Parathyroid adenoma (tissue), 2 donors: ENCODE data around the gene GOLGA2.

Experiments
- H2AFZ ChIP-seq: fragments of 300-600 bp; sonication (generic); one replicate; pipeline ENCODE4 v1.7.0; 2017; ENCODE audit warnings: antibody characterized with exemption, mild to moderate bottlenecking
- H3K27ac ChIP-seq: fragments of 300-600 bp; sonication (generic); one replicate; pipeline ENCODE4 v1.7.0; 2017
- H3K27me3 ChIP-seq: fragments of 300-600 bp; sonication (generic); one replicate; pipeline ENCODE4 v1.7.0; 2017; ENCODE audit warnings: low read length; ENCODE audit not compliant: control insufficient read depth, insufficient read depth
- H3K36me3 ChIP-seq: fragments of 300-600 bp; sonication (generic); one replicate; pipeline ENCODE4 v1.7.0; 2017; ENCODE audit warnings: low read length; ENCODE audit not compliant: control insufficient read depth, insufficient read depth
- H3K4me1 ChIP-seq: fragments of 300-600 bp; sonication (generic); one replicate; pipeline ENCODE4 v1.7.0; 2017; ENCODE audit warnings: control low read depth
- H3K4me2 ChIP-seq: fragments of 300-600 bp; sonication (generic); one replicate; pipeline ENCODE4 v1.7.0; 2017; ENCODE audit warnings: low read length
- H3K4me3 ChIP-seq: fragments of 300-600 bp; sonication (generic); one replicate; pipeline ENCODE4 v1.7.0; 2017; ENCODE audit warnings: low read depth, low read length
- H3K79me2 ChIP-seq: fragments of 300-600 bp; sonication (generic); one replicate; pipeline ENCODE4 v1.7.0; 2017; ENCODE audit warnings: control low read depth
- H3K9ac ChIP-seq: fragments of 300-600 bp; sonication (generic); one replicate; pipeline ENCODE4 v1.7.0; 2017; ENCODE audit warnings: mild to moderate bottlenecking
- H3K9me3 ChIP-seq: fragments of 300-600 bp; sonication (generic); one replicate; pipeline ENCODE4 v1.7.0; 2017; ENCODE audit warnings: low read length; ENCODE audit not compliant: control insufficient read depth
- TF ChIP-seq, protein P1 (sequence below): fragments of 300-600 bp; sonication (generic); IDR thresholded peaks from one replicate; pipeline ENCODE4 v1.7.0; 2017; ENCODE audit warnings: antibody characterized with exemption, mild to moderate bottlenecking
- donor health status: primary hyperparathyroidism.

GOLGA2 gene

DNA sequence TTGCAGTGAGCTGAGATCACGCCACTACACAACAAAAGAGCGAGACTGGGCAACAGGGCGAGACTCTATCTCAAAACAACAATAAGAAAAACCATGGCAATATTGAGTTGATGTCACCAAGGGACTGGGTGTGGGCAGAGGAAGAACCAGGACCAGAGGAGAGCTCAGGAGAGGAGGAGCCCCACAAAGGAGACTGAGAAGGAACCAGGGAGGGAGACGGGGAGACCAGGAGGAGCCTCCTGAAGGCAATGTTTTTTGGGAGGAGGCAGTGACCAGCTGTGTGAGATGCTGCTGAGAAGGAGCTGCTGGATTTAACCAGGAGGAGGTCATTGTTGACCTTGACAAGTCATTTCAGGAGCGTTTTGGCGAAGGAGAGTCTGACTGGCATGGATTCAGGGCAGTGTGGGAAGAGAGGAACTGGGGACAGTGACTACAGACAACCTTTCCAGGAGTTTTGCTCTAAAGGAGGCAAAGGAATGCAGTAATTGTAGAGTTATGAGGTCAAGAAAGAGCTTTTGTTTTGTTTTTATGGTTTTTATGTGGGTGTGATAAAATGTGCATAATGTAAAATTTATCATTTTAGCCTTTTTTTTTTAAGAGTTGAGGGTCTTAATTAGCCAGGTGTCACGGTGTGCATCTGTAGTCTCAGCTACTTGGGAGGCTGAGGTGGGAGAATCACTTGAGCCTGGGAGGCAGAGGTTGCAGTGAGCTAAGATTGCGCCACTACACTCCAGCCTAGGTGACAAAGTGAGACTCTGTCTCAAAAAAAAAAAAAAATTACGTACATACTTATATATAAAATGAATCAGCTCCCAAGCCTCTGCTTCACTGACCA lies 28.5 kb upstream of the GOLGA2 start:
- no peaks in the 10 kb centered on the region for H3K9me3 ChIP-seq
- H3K27ac ChIP-seq, result no peak overlapping the region
- no peaks in the 10 kb centered on the region for H3K27me3 ChIP-seq
- no peaks in the 10 kb centered on the region for H3K4me1 ChIP-seq
- no peak overlapping the region for H3K4me3 ChIP-seq
- no peaks in the 10 kb centered on the region for H3K36me3 ChIP-seq
- H3K79me2 ChIP-seq, result no peaks in the 10 kb centered on the region
- TF ChIP-seq, protein P1, sequence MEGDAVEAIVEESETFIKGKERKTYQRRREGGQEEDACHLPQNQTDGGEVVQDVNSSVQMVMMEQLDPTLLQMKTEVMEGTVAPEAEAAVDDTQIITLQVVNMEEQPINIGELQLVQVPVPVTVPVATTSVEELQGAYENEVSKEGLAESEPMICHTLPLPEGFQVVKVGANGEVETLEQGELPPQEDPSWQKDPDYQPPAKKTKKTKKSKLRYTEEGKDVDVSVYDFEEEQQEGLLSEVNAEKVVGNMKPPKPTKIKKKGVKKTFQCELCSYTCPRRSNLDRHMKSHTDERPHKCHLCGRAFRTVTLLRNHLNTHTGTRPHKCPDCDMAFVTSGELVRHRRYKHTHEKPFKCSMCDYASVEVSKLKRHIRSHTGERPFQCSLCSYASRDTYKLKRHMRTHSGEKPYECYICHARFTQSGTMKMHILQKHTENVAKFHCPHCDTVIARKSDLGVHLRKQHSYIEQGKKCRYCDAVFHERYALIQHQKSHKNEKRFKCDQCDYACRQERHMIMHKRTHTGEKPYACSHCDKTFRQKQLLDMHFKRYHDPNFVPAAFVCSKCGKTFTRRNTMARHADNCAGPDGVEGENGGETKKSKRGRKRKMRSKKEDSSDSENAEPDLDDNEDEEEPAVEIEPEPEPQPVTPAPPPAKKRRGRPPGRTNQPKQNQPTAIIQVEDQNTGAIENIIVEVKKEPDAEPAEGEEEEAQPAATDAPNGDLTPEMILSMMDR, result no peak
- H3K9ac ChIP-seq, result no peak overlapping the region
- H2AFZ ChIP-seq, result no peak overlapping the region
- no peak overlapping the region for H3K4me2 ChIP-seq

DNA sequence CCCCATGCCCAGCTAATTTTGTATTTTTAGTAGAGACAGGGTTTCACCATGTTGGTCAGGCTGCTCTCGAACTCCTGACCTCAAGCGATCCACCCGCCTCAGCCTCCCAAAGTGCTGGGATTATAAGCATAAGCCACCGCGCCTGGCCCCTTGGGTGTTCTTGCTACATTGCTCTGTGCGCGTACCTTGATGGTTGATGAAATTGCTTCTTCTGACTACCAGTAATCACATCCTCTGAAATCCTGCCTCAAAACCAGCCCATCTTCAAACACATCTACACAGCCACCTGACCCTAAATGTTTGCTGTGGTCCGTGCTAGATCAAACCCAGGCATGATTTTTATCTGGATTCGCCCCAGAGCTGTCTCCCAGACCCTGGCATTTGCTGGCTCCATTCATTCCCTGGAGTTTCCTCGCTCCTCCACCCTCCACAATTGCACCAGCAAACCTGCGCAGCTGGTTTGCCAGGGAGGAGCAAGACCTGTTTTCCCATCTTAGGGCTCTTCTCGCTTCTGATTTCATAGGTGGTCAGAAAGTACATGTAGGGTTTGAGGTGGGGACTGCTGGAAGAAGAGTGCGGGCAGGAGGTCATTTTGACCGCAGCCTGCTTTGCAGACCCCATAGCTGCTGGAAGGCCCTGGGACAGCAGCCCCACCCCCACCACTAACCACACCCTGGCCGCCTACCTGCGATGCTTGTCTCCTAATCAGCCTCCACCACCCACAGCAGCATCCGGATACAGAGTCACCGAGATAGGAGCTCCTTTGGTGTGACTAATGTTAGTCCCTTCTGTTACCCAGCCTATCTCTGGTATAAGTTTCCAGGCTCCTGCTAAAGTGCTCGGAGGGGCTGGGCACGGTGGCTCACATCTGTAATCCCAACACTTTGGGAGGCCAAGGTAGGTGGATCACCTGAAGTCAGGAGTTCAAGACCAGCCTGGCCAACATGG lies 23.0 kb upstream of the GOLGA2 start:
- Histone ChIP-seq H3K27ac (no peak overlapping the region), H3K4me2 (no peak overlapping the region), H2AFZ (no peak overlapping the region), H3K4me1 (no peaks in the 10 kb centered on the region), H3K36me3 (no peaks in the 10 kb centered on the region), H3K4me3 (no peak overlapping the region), H3K79me2 (no peaks in the 10 kb centered on the region), H3K9me3 (no peaks in the 10 kb centered on the region), H3K27me3 (no peaks in the 10 kb centered on the region), H3K9ac (no peak overlapping the region)
- TF ChIP-seq, protein P1, result no peak

DNA sequence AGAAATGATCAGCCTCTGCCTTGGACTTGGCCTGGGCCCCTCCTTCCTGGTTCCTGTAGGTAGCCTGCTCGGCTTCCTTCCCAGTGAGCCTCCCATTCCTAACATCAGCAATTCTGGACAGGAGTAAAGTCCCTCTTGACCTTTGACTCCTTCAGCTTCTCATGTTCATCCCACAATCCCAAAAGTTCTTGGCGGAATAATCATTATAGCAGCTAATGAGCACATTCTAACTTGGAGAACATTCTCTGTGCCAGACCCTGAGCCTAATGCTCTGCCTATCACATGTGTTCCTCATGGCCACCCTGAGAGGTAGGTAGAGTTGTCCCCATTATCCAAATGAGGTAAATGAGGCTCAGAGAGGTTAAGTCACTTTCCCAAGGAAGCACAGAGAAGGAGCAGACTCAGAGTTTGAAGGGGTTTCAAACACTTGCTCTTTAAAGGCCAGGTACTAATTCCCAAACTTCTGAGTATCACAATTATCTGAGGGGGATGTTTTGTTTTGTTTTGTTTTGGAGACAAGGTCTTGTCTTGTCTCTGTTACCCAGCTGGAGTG lies 21.5 kb upstream of the GOLGA2 start:
- Histone ChIP-seq H3K9ac (no peak overlapping the region), H3K4me1 (no peaks in the 10 kb centered on the region), H3K79me2 (no peaks in the 10 kb centered on the region), H3K27ac (no peak overlapping the region), H3K4me2 (no peak overlapping the region), H3K9me3 (no peaks in the 10 kb centered on the region), H3K36me3 (no peaks in the 10 kb centered on the region), H2AFZ (no peak overlapping the region), H3K4me3 (no peak overlapping the region), H3K27me3 (no peaks in the 10 kb centered on the region)
- TF ChIP-seq, protein P1, result no peak

DNA sequence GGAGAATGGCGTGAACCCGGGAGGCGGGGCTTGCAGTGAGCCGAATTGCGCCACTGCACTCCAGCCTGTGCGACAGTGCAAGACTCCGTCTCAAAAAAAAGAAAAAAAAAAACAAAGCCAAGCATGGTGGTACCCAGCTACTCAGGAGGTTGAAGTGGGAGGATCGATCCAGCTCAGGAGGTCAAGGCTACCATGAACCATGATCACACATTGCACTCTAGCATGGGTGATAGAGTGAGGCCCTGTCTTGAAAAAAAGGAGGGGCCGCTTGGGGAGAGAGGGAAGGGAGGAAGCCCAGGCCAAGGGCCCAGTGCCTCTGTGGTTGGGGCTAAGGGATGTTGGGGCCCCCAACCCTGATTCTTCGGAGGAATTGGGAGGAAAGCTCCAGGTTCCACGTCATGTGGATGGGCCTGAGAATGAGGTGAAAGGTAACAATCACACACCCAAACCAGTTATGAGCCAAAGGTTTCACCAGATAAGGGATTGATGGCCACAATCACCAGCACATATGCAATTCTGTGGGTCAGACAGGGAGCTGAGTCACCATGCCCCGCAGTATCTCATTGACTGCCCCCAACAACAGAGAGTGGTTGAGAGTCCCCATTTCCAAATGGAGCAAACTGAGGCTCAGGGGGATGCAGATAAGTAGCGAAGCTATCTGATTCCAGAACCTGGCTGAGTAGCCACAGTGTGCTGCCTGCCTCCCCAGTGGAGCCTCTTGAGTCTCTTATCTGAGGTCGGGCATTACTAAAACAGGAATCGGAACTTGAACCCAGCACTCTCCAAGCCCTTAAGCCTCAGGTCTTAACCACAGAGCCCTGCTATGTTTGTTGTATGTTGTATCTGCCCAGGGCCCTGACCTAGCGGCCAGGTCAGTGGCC lies 20.8 kb upstream of the GOLGA2 start:
- H3K9me3 ChIP-seq, result no peaks in the 10 kb centered on the region
- no peaks in the 10 kb centered on the region for H3K27me3 ChIP-seq
- no peaks in the 10 kb centered on the region for H3K36me3 ChIP-seq
- no peaks in the 10 kb centered on the region for H3K4me1 ChIP-seq
- no peak overlapping the region for H3K4me2 ChIP-seq
- no peak overlapping the region for H2AFZ ChIP-seq
- TF ChIP-seq, protein P1, result no peak
- H3K4me3 ChIP-seq, result no peak overlapping the region
- H3K9ac ChIP-seq, result no peak overlapping the region
- no peaks in the 10 kb centered on the region for H3K79me2 ChIP-seq
- H3K27ac ChIP-seq, result no peak overlapping the region
